NCI-H524 treated with DMSO at 0.1 percent for 48 hours (cell line): Measurements from ENCODE around the gene LGALS1.

Experiments
- DNase-seq: peaks from one replicate; lab custom pipeline; 2025; lab: John Stamatoyannopoulos, UW

LGALS1 gene

GRCh38 chr22:37674951-37675929, at the start of gene LGALS1:
LGALS1 (plus strand) TSS chr22:37675636; CDS start chr22:37675703, 67 bp downstream.
- no peak for DNase-seq

GRCh38 chr22:37625737-37626136, 49.7 kb upstream of the LGALS1 start:
- DNase-seq, result no peak

- no peak for DNase-seq
These were observed 49.3 kb upstream of the LGALS1 start for GRCh38 chr22:37626144-37626543.

GRCh38 chr22:37626556-37627075, 48.8 kb upstream of the LGALS1 start:
- DNase-seq, result no peak

GRCh38 chr22:37627121-37627520, 48.3 kb upstream of the LGALS1 start:
- DNase-seq, result no peak

- DNase-seq, result no peak
These were observed 47.9 kb upstream of the LGALS1 start for GRCh38 chr22:37627545-37627944.

- no peak for DNase-seq
These were observed 46.6 kb upstream of the LGALS1 start for GRCh38 chr22:37628830-37629229.

GRCh38 chr22:37629928-37630327, 45.5 kb upstream of the LGALS1 start:
- DNase-seq, result no peak

- no peak for DNase-seq
These were observed 44.5 kb upstream of the LGALS1 start for GRCh38 chr22:37630839-37631435.

GRCh38 chr22:37631448-37632173, 43.8 kb upstream of the LGALS1 start:
- no peak for DNase-seq

GRCh38 chr22:37632174-37633088, 43.0 kb upstream of the LGALS1 start:
- no peak for DNase-seq

- DNase-seq, result no peak
These were observed 42.3 kb upstream of the LGALS1 start for GRCh38 chr22:37633089-37633624.

- peak; percentile 49 for DNase-seq
These were observed 41.6 kb upstream of the LGALS1 start for GRCh38 chr22:37633625-37634416.

GRCh38 chr22:37634417-37634924, 41.0 kb upstream of the LGALS1 start:
- DNase-seq, result no peak

- DNase-seq, result no peak
These were observed 40.3 kb upstream of the LGALS1 start for GRCh38 chr22:37635157-37635556.

GRCh38 chr22:37636186-37636948, 39.1 kb upstream of the LGALS1 start:
- DNase-seq, result no peak

- DNase-seq, result no peak
These were observed 38.5 kb upstream of the LGALS1 start for GRCh38 chr22:37636949-37637273.

GRCh38 chr22:37638391-37639069, 36.9 kb upstream of the LGALS1 start:
- no peak for DNase-seq
